ENCODE measurements around the gene LRRC23. TPM values are rescaled to one million over a fixed set of nuclear protein-coding genes. Genes with fewer than 3 reads are reported as not detected.
A peak's percentile ranks its signal among the peaks of the same experiment; 100 is the strongest.

Gene LRRC23
- total RNA-seq, 3 donors from 2014 or later (not counting 1 experiment from before 2014, with no cell fraction given) = 8.1 to 16.8 (median 9.8) TPM

DNA sequence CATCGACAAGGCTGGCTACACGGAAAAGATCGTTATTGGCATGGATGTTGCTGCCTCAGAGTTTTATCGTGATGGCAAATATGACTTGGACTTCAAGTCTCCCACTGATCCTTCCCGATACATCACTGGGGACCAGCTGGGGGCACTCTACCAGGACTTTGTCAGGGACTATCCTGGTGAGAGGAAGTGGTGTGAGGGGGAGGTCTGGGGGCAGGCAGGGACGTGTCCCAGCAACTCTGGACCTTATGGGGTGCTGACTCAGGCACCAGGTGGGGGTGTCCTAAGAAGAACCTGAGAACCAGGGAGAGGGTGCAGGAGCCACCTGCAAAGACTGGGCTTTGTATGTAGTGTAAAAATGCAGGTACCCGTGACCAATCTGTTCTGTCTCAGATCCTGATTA lies 15.0 kb downstream of the LRRC23 start:
- H3K27me3 Mint-ChIP-seq (ENCODE audit: low read depth in 2 of 2) = no peaks in the 10 kb centered on the region
- Histone ChIP-seq H3K9me3 (ENCODE audit: control insufficient read depth, insufficient read depth, low read length) (no peaks in the 10 kb centered on the region), H3K27ac (ENCODE audit: low read length) (no peak overlapping the region), H3K27me3 (ENCODE audit: control insufficient read depth, insufficient read depth, low read length) (no peaks in the 10 kb centered on the region), H3K4me3 (ENCODE audit: low read length) (no peak overlapping the region), H3K36me3 (ENCODE audit: control insufficient read depth, insufficient read depth, low read length) (no peaks in the 10 kb centered on the region), H3K4me1 (ENCODE audit: control insufficient read depth, insufficient read depth, low read length) (peaks cover 27% of the 10 kb centered on the region)
- TF ChIP-seq, protein P1, sequence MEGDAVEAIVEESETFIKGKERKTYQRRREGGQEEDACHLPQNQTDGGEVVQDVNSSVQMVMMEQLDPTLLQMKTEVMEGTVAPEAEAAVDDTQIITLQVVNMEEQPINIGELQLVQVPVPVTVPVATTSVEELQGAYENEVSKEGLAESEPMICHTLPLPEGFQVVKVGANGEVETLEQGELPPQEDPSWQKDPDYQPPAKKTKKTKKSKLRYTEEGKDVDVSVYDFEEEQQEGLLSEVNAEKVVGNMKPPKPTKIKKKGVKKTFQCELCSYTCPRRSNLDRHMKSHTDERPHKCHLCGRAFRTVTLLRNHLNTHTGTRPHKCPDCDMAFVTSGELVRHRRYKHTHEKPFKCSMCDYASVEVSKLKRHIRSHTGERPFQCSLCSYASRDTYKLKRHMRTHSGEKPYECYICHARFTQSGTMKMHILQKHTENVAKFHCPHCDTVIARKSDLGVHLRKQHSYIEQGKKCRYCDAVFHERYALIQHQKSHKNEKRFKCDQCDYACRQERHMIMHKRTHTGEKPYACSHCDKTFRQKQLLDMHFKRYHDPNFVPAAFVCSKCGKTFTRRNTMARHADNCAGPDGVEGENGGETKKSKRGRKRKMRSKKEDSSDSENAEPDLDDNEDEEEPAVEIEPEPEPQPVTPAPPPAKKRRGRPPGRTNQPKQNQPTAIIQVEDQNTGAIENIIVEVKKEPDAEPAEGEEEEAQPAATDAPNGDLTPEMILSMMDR (IDR thresholded peaks at IDR 0.05) = no peak
- no peak overlapping the region for H3K4me3 Mint-ChIP-seq
- H3K4me1 Mint-ChIP-seq = peaks cover 12 to 26% of the 10 kb centered on the region in 2 donors
- intact Hi-C loops (cut with micrococcal nuclease) = no loop called here
- ATAC-seq = no peak
- no peak for DNase-seq
- H3K36me3 Mint-ChIP-seq = no peaks in the 10 kb centered on the region
- WGBS (ENCODE audit: insufficient coverage) = 80% methylated on average over 7 of the region's 7 CpGs
- no peaks in the 10 kb centered on the region for H3K9me3 Mint-ChIP-seq
- H3K27ac Mint-ChIP-seq = peak overlapping the region in 1 of 2 donors; percentile 10

DNA sequence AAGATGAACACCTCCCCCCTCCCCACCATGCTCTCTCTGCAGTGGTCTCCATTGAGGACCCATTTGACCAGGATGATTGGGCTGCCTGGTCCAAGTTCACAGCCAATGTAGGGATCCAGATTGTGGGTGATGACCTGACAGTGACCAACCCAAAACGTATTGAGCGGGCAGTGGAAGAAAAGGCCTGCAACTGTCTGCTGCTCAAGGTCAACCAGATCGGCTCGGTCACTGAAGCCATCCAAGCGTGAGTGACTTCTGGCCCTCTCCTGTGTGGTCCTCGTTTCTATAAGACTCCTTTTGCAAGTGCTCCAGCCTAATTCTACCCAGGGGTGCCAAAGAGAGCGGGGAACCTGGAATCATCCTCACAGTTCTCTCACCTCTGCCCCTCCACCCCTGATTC lies 16.9 kb downstream of the LRRC23 start:
- Histone ChIP-seq H3K36me3 (ENCODE audit: control insufficient read depth, insufficient read depth, low read length) (no peaks in the 10 kb centered on the region), H3K27me3 (ENCODE audit: control insufficient read depth, insufficient read depth, low read length) (no peaks in the 10 kb centered on the region), H3K4me3 (ENCODE audit: low read length) (no peak overlapping the region), H3K4me1 (ENCODE audit: control insufficient read depth, insufficient read depth, low read length) (peaks cover 22% of the 10 kb centered on the region), H3K27ac (ENCODE audit: low read length) (no peak overlapping the region), H3K9me3 (ENCODE audit: control insufficient read depth, insufficient read depth, low read length) (no peaks in the 10 kb centered on the region)
- Mint-ChIP-seq H3K36me3 (no peaks in the 10 kb centered on the region), H3K4me3 (no peak overlapping the region), H3K4me1 (peaks cover 11 to 21% of the 10 kb centered on the region in 2 donors), H3K27me3 (ENCODE audit: low read depth in 2 of 2) (no peaks in the 10 kb centered on the region), H3K9me3 (no peaks in the 10 kb centered on the region), H3K27ac (no peak overlapping the region)
- ATAC-seq (no peak), DNase-seq (no peak)
- 90% methylated on average over 7 of the region's 7 CpGs for WGBS (ENCODE audit: insufficient coverage)
- intact Hi-C loops (cut with micrococcal nuclease) = no loop called here
- TF ChIP-seq, protein P1 (IDR thresholded peaks at IDR 0.05) = no peak

DNA sequence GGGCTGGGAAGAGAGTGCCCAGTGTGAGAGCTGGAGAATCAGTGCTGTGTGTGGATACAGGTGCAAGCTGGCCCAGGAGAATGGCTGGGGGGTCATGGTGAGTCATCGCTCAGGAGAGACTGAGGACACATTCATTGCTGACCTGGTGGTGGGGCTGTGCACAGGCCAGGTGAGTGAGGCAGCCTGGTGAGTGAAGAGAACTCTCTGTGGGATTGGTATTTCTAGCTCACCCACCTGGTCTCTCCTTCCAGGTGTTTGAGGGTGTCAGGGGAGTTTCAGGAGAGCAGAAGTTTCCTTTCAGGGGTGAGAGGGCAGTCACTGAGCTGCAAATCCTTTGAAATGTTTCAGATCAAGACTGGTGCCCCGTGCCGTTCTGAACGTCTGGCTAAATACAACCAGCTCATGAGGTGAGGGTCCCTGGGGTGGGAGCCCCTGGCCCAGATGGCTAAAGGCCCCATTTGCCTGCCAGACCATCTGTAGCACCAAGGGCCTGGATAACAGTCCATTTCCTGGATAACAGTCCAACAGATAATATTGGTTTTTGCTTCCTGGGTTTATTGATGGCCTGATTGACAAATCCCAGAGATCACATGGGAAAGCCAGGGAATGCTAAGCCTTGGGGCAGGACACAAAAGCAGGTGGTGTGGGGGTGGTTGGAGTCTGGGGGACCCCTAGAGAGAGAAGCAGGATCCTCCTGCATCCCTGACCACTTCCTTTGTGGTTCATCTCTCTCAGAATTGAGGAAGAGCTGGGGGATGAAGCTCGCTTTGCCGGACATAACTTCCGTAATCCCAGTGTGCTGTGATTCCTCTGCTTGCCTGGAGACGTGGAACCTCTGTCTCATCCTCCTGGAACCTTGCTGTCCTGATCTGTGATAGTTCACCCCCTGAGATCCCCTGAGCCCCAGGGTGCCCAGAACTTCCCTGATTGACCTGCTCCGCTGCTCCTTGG lies 17.6 kb downstream of the LRRC23 start:
- H3K9me3 ChIP-seq (ENCODE audit: control insufficient read depth, insufficient read depth, low read length) = no peaks in the 10 kb centered on the region
- H3K4me1 Mint-ChIP-seq = peaks cover 18 to 24% of the 10 kb centered on the region in 2 donors

More for the DNA sequence above, 17.6 kb downstream of the LRRC23 start:
- no peak overlapping the region for H3K4me3 Mint-ChIP-seq
- H3K27me3 ChIP-seq (ENCODE audit: control insufficient read depth, insufficient read depth, low read length) = no peaks in the 10 kb centered on the region
- H3K9me3 Mint-ChIP-seq = no peaks in the 10 kb centered on the region
- H3K27ac ChIP-seq (ENCODE audit: low read length) = no peak overlapping the region
- H3K27me3 Mint-ChIP-seq (ENCODE audit: low read depth in 2 of 2) = no peaks in the 10 kb centered on the region
- H3K27ac Mint-ChIP-seq = no peak overlapping the region
- no peak overlapping the region for H3K4me3 ChIP-seq (ENCODE audit: low read length)
- DNase-seq (no peak), ATAC-seq (no peak)
- 72% methylated on average over 9 of the region's 9 CpGs for WGBS (ENCODE audit: insufficient coverage)
- no peaks in the 10 kb centered on the region for H3K36me3 ChIP-seq (ENCODE audit: control insufficient read depth, insufficient read depth, low read length)
- H3K36me3 Mint-ChIP-seq = no peaks in the 10 kb centered on the region
- H3K4me1 ChIP-seq (ENCODE audit: control insufficient read depth, insufficient read depth, low read length) = peaks cover 29% of the 10 kb centered on the region
- TF ChIP-seq, protein P1 (IDR thresholded peaks at IDR 0.05) = no peak
- intact Hi-C loops (cut with micrococcal nuclease) = no loop called here
